Non-pigmented ciliary epithelial cell (primary cell): Measurements from ENCODE around the gene VWF.

Experiments used
- DNase-seq: peaks from one replicate; pipeline ENCODE4 v3.0.0-alpha.2; 2010; ENCODE audit warnings: low read depth

Gene VWF

DNA sequence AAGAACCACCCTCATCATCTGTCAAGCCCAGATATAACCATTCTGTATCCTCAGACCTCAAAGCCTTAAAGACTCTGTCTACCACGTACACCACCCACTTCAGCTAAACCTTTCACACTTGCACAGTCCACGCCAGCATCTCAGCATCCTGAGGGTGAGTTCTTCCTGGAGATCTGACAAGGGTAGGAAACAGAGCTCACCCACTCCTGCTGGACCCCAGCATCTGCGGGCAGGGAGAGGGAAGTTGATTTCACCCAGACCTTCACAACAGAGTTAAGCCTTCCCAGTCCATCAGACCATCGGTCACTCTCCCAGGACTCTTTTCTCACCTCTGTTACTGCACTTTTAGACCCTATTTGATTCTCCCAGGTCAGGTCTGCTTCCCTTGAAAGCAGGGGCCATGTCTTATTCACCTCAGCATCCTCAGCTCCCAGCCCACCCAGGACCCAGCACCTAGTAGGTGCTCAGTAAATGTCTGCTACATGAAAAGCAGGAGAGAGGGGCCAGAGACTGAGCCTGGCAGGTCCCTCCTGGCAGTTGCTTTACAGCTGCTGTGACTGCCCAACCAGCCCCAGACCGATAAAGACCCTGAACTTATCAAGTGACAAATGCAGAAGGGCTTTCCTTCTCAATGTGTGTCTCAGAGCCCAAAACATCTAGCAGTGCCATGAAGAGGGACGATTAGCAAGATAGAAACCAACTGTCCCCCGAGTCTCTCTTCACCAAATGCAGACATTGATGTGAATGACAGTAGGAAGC is 213.5 kb downstream of the VWF start:
- DNase-seq: no peak

DNA sequence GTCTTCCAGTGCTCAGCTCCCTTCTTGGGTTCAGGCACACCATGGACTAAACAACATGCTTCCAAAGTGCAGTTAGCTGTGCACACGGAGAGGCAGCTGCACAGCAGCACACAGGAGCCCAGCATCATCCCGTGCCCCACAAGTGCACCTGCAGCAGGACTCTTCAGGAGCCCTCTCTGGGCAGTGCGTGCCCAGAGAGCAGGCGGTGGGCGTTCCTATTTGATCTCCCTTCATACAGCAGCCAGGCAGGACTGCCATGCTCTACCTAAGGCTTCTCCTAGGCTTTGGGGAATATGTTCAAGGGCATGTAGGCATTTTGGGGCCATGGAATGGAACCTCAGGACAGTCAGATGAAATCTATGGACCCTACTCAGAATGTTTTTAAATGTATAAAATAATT is 214.9 kb downstream of the VWF start:
- no peak for DNase-seq

DNA sequence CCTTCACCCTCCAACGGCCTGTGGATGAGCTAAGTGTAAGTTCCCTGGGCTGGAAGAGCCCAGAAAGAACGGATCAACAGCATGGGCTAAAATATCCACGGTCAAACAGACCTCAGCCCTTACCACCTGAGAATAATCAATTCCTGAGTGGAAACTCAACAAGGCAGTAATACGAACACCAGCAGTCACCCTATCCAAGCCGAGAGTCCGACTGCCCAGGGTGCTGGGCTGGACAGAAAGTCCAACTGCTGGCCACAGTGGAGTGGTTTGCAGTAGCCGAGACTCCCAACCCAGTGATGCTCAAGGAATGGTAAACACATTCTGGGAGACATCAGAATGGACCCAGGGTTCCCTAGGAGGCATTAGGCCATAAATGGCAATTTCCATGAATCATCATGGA is 216.2 kb downstream of the VWF start:
- DNase-seq: no peak

DNA sequence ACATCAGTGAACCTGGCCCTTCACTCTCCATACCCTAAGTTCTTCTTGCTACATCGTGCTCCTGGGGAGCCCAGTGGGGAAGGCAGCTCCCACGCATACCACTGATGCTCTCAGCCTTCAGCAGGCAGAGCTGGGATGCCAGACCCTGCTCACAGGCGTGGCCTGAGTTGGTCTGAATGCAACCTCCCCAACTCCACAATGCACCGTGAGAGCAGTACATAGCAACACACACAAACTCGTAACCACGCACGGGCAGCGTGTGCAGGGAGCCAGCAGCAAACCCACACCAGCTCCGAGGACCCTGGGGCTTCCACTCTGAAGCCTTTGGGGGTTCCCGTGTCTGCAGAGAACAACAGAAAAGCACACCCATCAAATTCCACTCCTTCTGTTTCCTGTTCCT is 216.7 kb downstream of the VWF start:
- DNase-seq: no peak

DNA sequence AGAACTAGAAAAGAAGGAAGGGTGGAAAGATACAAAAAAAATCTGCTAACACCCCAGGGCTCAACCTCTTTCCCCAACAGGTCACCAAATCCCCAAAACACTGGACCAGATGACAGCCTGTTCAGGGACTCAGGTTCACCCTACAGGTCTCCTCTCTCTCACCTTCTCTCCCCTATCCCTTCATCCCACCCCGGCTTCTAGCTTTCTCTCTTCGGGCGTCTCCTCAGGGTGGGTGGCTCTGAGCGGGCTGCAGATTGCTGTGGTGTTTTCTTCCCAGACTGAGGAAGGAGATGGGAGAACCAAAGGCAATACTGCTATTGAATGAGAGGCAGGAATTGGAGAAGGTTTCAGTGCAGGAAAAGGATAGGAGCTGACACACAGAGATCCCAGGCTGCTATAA is 218.7 kb downstream of the VWF start:
- DNase-seq: no peak

DNA sequence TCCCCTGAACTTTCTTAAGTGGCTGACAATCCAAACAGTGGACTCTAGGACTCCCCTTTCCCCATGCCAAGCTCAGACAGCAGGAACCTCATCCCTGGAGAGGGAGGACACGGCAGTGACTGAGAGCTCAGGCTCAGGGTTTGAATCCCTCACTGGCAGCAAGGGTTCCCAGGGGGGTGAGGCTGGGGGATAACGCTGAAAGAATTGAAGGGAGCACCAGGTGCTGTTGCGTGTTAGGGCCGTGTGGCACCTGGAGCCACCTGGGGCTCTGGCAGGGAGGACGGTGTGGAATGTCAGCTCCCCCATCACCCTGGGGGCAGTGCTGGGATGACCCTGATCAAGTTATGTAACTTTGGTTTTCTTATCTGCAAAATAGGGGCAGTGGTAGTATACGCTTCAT is 219.5 kb downstream of the VWF start:
- DNase-seq: no peak

DNA sequence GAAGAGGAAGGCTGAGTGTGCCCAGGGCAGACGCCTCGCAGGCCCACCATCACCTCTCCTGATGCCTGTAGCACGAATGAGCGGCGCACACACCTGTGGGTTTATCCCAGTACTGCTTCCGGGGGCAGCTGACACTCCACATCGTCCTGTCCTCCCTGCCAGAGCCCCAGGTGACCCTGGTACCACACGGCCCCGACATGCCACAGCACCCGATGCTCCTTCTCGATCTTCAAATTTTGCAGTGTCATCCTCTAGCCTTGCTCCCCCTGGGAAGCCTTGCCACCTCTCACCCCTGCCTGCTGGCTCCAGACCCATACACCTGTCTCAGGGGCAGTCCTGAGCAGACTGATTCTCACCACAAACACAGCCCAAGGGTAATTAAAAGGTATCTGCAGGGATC is 220.0 kb downstream of the VWF start:
- no peak for DNase-seq

DNA sequence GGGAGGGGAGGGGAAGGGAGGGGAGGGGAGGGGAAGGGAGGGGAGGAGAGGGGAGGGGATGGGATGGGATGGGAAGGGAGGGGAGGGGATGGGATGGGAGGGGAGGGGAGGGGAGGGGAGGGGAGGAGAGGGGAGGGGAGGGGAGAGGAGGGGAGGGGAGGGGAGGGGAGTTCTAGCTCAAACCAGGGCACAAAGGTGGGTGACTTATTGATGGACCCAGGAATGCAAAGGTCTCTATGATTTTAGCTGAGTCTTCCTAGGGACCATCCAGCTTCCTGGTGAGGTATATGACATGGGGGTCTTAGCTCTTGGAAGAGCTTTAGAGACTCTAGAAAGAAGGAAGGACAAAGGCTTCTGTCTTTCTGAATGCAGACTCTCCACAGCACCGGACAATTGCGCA is 221.7 kb downstream of the VWF start:
- no peak for DNase-seq

DNA sequence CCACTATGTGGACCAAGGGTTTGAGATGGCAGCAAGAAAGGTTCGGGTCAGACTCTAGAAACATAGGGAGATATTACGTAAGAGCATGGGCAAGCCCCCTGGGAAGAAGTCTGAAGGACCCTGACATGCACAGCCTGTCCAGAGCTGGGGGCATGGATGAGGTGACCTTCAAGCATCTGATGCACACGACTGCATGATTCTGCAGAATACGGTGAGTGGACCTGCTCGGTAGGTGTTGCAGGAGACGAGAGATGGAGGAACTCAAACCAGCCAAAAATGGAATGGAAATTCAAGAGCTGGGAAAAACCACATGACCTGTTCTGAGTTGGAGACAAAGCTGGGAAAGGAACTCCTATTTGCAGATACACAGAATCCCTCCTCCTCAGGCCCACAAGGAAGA is 223.1 kb downstream of the VWF start:
- DNase-seq: no peak

DNA sequence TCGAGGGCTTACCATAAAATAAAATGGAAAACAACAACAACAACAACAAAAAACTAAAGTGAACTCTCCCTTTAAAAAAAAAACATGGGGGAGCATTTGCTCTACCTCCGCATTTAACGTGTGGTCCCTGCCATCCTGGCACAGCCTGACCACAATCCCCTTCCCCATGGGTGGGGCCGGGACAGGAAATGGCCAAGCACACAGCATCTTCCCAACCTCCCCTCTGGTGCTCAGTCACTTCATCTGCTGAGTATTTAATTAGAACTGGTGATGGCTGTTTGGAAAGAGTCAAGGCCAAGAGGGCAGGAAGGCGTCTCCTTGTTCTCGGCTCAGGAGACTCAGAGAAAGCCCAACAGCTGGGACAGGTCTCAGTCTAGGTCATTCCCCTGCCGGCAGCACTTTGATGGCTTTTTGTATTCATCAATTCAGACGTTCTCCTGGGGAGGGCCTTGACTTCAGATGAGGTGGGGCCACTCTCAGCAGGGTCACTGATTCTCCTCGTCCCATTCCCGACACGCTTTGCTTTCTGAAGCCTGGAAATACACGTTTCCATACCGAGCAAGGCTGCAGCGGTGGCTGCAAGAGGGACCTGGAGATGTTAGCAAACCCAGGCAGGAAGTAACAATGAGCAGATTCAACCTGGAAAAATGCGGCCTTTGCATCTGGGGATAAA is 223.8 kb downstream of the VWF start:
- DNase-seq: no peak

DNA sequence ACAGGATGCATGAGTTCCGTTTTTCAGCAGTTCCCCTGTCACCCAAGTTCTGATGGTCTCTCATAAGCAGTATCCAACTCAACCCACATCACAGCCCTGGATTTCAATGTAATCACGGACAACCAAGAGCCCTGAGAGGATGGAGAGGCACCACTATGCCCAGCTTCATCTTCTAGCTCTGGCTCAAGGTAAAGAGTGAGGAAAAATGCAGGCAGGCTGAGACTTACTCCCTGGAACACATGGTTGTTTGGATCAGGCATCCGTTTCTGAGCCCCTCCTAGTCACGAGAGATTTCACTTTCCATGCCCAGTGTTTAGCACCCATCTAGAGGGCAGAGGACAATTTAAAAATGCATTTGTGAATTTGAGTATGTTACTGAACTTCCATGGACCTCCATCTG is 224.4 kb downstream of the VWF start:
- no peak for DNase-seq

DNA sequence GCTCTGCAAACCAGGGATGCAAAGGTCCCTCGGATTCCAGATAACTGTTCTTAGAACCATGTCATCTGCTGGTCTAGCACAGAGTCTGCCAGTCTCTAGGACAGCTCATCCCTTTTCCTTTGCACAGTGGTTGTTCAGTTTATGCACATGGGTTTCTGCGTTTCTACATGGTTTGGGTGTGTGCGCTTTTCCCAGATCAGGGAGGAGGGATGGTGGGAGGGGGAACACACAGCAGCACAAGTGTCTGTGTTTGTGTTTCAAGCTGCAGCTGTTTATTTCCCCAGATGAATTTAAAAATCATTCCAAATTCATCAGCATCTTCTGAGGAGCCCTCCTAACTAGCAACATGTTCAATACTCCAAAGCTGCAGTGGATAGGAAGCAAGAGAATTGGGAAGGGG is 224.8 kb downstream of the VWF start:
- no peak for DNase-seq

DNA sequence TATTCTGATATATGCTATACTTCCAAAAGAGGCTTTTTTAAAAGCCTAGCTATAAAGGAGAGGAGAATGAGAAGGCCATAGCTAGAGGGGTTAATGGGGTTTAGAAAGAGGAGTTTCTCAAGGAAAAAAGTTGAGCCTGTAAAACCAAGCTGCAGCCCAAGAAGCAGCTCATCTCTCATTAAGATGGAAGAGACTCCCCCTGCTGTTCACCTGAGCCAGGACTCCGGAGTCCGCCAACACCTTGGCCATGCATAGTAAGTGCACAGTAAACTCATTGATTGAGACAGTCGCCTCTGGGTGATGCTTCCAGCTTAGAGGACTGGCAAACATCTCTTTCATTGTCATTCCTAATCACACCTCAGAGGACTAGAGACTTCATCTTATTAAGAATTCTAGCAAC is 225.6 kb downstream of the VWF start:
- no peak for DNase-seq
